GM12892 (cell line): Measurements from ENCODE around the gene EID2B. TPM values are rescaled to one million over a fixed set of nuclear protein-coding genes. Genes with fewer than 3 reads are reported as not detected.

Experiments used
- DNase-seq: peaks from one replicate; pipeline ENCODE4 v3.0.0; 2011; ENCODE audit not compliant: insufficient read length
- FAIRE-seq: peaks from 2 replicates; lab custom pipeline; 2011; peaks lifted over from hg19 to GRCh38; lab: Jason Lieb, UNC
- POLR2A ChIP-seq: IDR thresholded peaks from 2 replicates; pipeline ENCODE4 v1.6.1; 2011; ENCODE audit warnings: low read depth, low read length, control low read depth
- POLR2AphosphoS5 ChIP-seq: IDR thresholded peaks from 2 replicates; pipeline ENCODE4 v1.6.1; 2011; ENCODE audit warnings: low read depth, low read length, control low read depth
- TAF1 ChIP-seq: IDR thresholded peaks from 2 replicates; pipeline ENCODE4 v1.6.1; 2011; ENCODE audit warnings: low read depth, mild to moderate bottlenecking, control low read depth, low read length, borderline replicate concordance
- polyA plus RNA-seq: library from polyadenylated mRNA; unstranded; fragments of >200 nt; gene quantifications from one replicate; pipeline ENCODE4 v1.2.1, GENCODE V29; 2012; ENCODE audit warnings: missing spikeins, inconsistent platforms; ENCODE audit not compliant: missing spikeins

The EID2B gene
- 6.8 TPM for polyA plus RNA-seq

- peak; percentile 53; the same call in 1 of the 2 replicates for TF ChIP-seq POLR2AphosphoS5
- 0 out of 2 replicates have a peak, but pooled peaks have one; percentile 61 for TF ChIP-seq TAF1
- peak; percentile 74; the same call in 1 of the 2 replicates for TF ChIP-seq POLR2A
- FAIRE-seq (peak; percentile 99), DNase-seq (peak; percentile 82)
Measured at GRCh38 chr19:39532233-39533002, at the start of gene EID2B. Gene EID2B, minus strand, starts transcription at chr19:39532852. Its CDS starts 50 bp downstream, at chr19:39532802.

DNA sequence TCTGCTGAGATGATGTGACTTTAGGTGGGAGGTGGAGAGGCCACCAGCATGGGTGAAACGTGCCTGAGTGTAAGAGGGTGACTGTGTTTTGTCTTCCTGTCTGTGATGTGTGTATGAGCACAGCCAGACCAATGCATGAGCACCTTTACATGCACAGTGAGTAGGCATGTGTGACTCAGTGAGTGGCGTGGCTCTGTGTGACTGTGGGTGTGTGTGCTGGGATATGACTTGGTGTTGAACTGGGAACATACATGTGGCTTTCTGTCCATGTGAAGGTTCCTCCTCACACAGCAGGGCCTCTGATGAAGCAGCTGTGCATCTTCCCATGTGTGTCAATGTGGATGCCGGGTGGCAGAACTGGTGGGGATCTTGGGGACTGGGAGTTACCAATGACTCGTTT lies 49.8 kb upstream of the EID2B start:
- DNase-seq (no peak), FAIRE-seq (no peak)
- TF ChIP-seq POLR2A: no peak
- no peak for TF ChIP-seq POLR2AphosphoS5

- TF ChIP-seq POLR2AphosphoS5: no peak
- no peak for TF ChIP-seq TAF1
- no peak for TF ChIP-seq POLR2A
- DNase-seq: no peak
- FAIRE-seq: no peak
Measured at GRCh38 chr19:39568604-39569003, 36.0 kb upstream of the EID2B start.

DNA sequence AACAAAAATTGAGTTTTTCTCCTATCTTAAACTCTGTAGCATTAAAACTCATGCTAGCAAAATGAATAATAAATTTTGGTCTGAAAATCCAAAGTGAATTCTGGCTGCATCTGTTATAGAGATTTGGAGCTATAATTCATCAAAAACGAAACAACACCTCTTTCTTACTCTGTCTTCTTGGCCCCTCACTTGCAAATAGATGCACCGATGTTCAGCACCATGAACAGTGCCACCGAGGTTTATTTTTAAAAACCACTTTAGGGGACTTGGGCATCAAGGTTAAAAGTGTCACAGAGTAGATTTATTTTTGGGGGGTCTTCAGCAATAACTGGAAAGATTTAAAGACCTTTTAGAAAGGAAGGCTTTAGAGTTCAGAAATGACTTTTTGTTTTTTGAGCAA lies 33.4 kb upstream of the EID2B start:
- TF ChIP-seq POLR2A (no peak), POLR2AphosphoS5 (no peak), TAF1 (no peak)
- FAIRE-seq: no peak
- DNase-seq: no peak

GRCh38 chr19:39563408-39563807 lies 30.8 kb upstream of the EID2B start:
- TF ChIP-seq TAF1: no peak
- TF ChIP-seq POLR2A: no peak
- TF ChIP-seq POLR2AphosphoS5: no peak
- DNase-seq (no peak), FAIRE-seq (no peak)

- TF ChIP-seq TAF1 (no peak), POLR2A (no peak), POLR2AphosphoS5 (no peak)
- DNase-seq (no peak), FAIRE-seq (no peak)
Measured at GRCh38 chr19:39558624-39559117, 26.0 kb upstream of the EID2B start.

DNA sequence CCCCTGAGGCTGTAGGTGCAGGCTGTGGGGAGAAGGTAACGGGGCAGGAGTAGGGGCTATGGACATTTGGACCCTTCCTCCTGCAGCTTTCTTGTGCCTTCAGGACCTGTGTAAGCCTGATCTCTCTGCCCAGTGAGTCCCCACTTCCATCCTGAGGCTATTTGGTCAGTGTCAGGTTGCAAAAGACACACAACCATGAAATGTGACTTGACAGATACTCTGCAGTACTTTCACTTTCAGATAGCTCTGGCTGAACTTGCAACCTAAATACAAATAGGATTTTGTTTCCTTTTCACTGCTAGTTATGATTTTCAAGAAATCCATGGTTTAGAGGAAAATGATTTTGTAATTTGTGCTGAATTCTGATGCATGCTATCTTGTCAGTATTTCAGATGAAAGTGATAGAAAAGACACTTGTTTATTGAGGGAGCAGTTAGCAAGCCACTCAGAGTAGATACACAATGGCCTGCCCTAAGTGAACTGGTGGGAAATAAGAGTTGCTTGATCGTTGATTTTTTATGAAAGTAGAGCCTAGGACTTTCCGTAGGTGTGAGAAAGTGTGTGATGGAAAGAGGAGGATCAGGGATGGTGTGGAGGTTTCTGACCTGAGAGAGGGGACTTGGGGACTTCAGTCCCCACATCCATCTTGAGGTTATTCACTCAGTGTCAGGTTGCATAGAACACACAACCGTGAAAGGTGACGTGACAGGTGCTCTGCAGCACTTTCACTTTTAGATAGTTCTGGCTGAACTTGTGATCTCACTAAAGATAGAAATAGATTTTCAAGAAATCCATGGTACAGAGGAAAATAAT lies 25.4 kb upstream of the EID2B start:
- DNase-seq (no peak), FAIRE-seq (peak; percentile 92)
- TF ChIP-seq TAF1 (no peak), POLR2AphosphoS5 (no peak), POLR2A (no peak)

DNA sequence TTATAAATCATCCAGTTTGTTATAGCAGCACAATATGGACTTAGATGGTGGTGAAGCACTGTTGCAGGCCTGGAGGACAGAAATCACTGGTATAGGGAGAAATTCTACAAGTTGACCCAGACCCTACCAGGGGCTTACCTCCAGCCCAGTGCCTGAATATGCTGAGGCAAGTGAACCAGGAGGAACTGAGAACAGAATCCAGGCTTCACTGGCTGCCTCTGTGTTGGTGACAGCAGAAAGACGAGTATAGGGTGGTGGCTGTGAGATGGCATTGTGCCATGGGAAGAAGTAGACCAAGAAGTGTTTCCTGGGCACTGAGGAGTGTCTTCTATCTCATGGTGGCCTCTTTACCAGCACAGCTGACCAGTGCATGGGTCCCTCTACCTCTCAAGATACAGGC lies 23.2 kb upstream of the EID2B start:
- TF ChIP-seq POLR2AphosphoS5 (no peak), TAF1 (no peak), POLR2A (no peak)
- FAIRE-seq (no peak), DNase-seq (no peak)

- TF ChIP-seq POLR2AphosphoS5: no peak
- TF ChIP-seq POLR2A: no peak
- TF ChIP-seq TAF1: no peak
- no peak for DNase-seq
- no peak for FAIRE-seq
Measured at GRCh38 chr19:39554701-39555311, 22.2 kb upstream of the EID2B start.

DNA sequence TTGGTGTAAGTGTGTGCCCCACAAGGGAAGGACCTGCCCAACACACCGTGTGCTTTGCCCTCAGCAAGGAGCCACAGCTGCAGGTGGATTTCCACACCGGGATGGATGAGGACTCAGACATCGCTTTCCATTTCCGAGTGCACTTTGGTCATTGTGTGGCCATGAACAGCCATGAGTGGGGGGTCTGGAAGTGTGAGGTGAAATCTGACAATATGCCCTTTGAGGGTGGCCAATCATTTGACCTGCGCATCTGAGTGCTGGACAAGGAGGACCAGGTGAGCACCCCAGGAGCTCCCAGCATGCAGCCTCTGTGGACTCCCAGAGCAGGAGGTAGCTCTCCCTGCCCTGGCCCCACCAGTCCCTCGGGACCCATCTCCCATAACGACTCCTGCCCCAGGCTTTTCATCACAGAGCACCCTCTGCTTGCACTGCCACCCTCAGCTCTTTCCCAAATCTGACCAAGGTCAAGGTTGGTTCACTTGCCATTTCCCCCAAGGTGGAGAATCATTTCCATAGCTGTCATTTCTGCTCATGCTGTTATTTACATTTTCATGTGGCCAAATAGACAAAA lies 20.5 kb upstream of the EID2B start:
- TF ChIP-seq TAF1: no peak
- TF ChIP-seq POLR2AphosphoS5: no peak
- no peak for TF ChIP-seq POLR2A
- DNase-seq: no peak
- FAIRE-seq: no peak

- no peak for TF ChIP-seq POLR2AphosphoS5
- no peak for TF ChIP-seq POLR2A
- no peak for TF ChIP-seq TAF1
- DNase-seq: no peak
- FAIRE-seq: no peak
Measured at GRCh38 chr19:39550197-39550596, 17.5 kb upstream of the EID2B start.
